CD14-positive monocyte (primary cell): Measurements from ENCODE around the gene ST3GAL3. TPM values are rescaled to one million over a fixed set of nuclear protein-coding genes. Genes with fewer than 3 reads are reported as not detected.

Source experiments
- DNase-seq, 3 donors: peaks; one replicate each; pipeline ENCODE4 v3.0.0-alpha.2; 2011 to 2022
- H2AFZ ChIP-seq: 2 replicates; pipeline ENCODE4 v1.6.0; 2012; ENCODE audit warnings: mild to moderate bottlenecking, low read depth, low read length, inconsistent platforms; ENCODE audit not compliant: insufficient read depth, poor library complexity, severe bottlenecking
- H3K27ac ChIP-seq, 2 donors: 1 replicate in 1 of 2; 2 replicates in 1 of 2; pipeline ENCODE4 v1.5.1; 2012 to 2013; ENCODE audit warnings: low read length in 2 of 2, control low read depth in 1 of 2, inconsistent platforms in 1 of 2, low read depth in 1 of 2, mild to moderate bottlenecking in 1 of 2
- H3K27me3 ChIP-seq, 2 donors: one replicate each; pipeline versions ENCODE4 v1.6.0 to v1.6.1; 2011 to 2013; ENCODE audit warnings: low read length in 2 of 2; ENCODE audit not compliant: control insufficient read depth in 2 of 2, insufficient read depth in 2 of 2
- H3K36me3 ChIP-seq, 2 donors: replicated peaks in 1 of 2; 1 replicate in 1 of 2; 2 replicates in 1 of 2; pipeline versions ENCODE4 v1.5.1 to v1.6.1; 2012 to 2013; ENCODE audit warnings: low read length in 2 of 2, control low read depth in 1 of 2, inconsistent platforms in 1 of 2, mild to moderate bottlenecking in 1 of 2; ENCODE audit not compliant: insufficient read depth in 2 of 2, control insufficient read depth in 1 of 2
- H3K4me1 ChIP-seq, 2 donors: 1 replicate in 1 of 2; 2 replicates in 1 of 2; pipeline versions ENCODE4 v1.5.1 to v1.6.1; 2012 to 2013; ENCODE audit warnings: low read length in 2 of 2, control low read depth in 1 of 2, inconsistent platforms in 1 of 2, mild to moderate bottlenecking in 1 of 2, moderate library complexity in 1 of 2; ENCODE audit not compliant: insufficient read depth in 2 of 2, control insufficient read depth in 1 of 2
- H3K4me2 ChIP-seq: replicated peaks from 2 replicates; pipeline ENCODE3; 2012; ENCODE audit warnings: low read length, moderate library complexity, mild to moderate bottlenecking; ENCODE audit not compliant: poor library complexity, severe bottlenecking; ENCODE audit errors: extremely low read depth
- H3K4me3 ChIP-seq, 3 experiments: fragments of 200-600 bp in 1 of 3; sonication (generic) in 1 of 3; replicated peaks in 1 of 3; 1 replicate in 2 of 3; 2 replicates in 1 of 3; pipeline ENCODE4 v1.5.1; 2011 to 2013; ENCODE audit warnings: low read length in 3 of 3, mild to moderate bottlenecking in 3 of 3, control low read depth in 2 of 3, low read depth in 2 of 3, inconsistent platforms in 1 of 3, moderate library complexity in 1 of 3
- H3K79me2 ChIP-seq: 2 replicates; pipeline ENCODE4 v1.6.0; 2012; ENCODE audit warnings: mild to moderate bottlenecking, control low read depth, inconsistent platforms, low read length, moderate library complexity; ENCODE audit not compliant: insufficient read depth
- H3K9ac ChIP-seq: 2 replicates; pipeline ENCODE4 v1.6.0; 2017; ENCODE audit warnings: low read length, mild to moderate bottlenecking; ENCODE audit not compliant: insufficient read depth, poor library complexity, severe bottlenecking
- H3K9me3 ChIP-seq, 2 donors: replicated peaks in 1 of 2; 1 replicate in 1 of 2; 2 replicates in 1 of 2; pipeline versions ENCODE4 v1.5.1 to v1.6.1; 2012 to 2013; ENCODE audit warnings: low read length in 2 of 2, control low read depth in 1 of 2; ENCODE audit not compliant: control insufficient read depth in 1 of 2, insufficient read depth in 1 of 2
- H4K20me1 ChIP-seq: 2 replicates; pipeline ENCODE4 v1.6.0; 2012; ENCODE audit warnings: mild to moderate bottlenecking, low read length, control low read depth, moderate library complexity; ENCODE audit not compliant: insufficient read depth
- H3K27ac Mint-ChIP-seq, 7 donors: one replicate each; pipeline ENCODE4 v1.8.0; 2020; ENCODE audit warnings: mild to moderate bottlenecking in 7 of 7, mixed read lengths in 7 of 7, moderate library complexity in 6 of 7, inconsistent platforms in 2 of 7
- H3K27me3 Mint-ChIP-seq, 3 donors: one replicate each; pipeline ENCODE4 v1.8.0; 2021 to 2022; ENCODE audit warnings: low read depth in 3 of 3, mild to moderate bottlenecking in 3 of 3, mixed read lengths in 3 of 3, moderate library complexity in 3 of 3, inconsistent platforms in 1 of 3
- H3K36me3 Mint-ChIP-seq, 2 donors: one replicate each; pipeline ENCODE4 v1.8.0; 2020; ENCODE audit warnings: mixed read lengths in 2 of 2, inconsistent platforms in 1 of 2, mild to moderate bottlenecking in 1 of 2
- H3K4me1 Mint-ChIP-seq: one replicate; pipeline ENCODE4 v1.8.0; 2020; ENCODE audit warnings: mild to moderate bottlenecking, mixed read lengths
- H3K4me3 Mint-ChIP-seq, 2 donors: one replicate each; pipeline ENCODE4 v1.8.0; 2020; ENCODE audit warnings: mild to moderate bottlenecking in 2 of 2, mixed read lengths in 2 of 2, moderate library complexity in 1 of 2
- H3K9me3 Mint-ChIP-seq, 7 donors: one replicate each; pipeline ENCODE4 v1.8.0; 2020 to 2022; ENCODE audit warnings: mixed read lengths in 7 of 7, mild to moderate bottlenecking in 6 of 7, moderate library complexity in 6 of 7, inconsistent platforms in 2 of 7
- WGBS: methylation state at CpG from one replicate; pipeline ENCODE4 v1.1.5; 2013; ENCODE audit warnings: missing lambda C conversion rate; ENCODE audit not compliant: insufficient coverage; 5-methylcytosine and 5-hydroxymethylcytosine counted together
- intact Hi-C, 2 donors: fragments of 100-400 bp; cut with micrococcal nuclease; formaldehyde crosslinking; loops; one replicate each; pipeline versions ENCODE4 v1.15.0 to v1.15.1; 2023
- polyA plus RNA-seq, 3 donors: library from polyadenylated mRNA; depleted of rRNA in 1 of 3; unstranded in 2 of 3; stranded (reverse) in 1 of 3; fragments of 300-500 nt in 2 of 3; fragments of >200 nt in 1 of 3; fragmentation: Illumina TruSeq in 2 of 3; gene quantifications; 1 replicate in 2 of 3; 2 replicates in 1 of 3; pipeline ENCODE4 v1.2.3, GENCODE V29; 2012 to 2021
- TF ChIP-seq, protein P1 (sequence below): fragments of 200-600 bp; IDR thresholded peaks from one replicate; pipeline ENCODE4 v1.8.0; 2022; ENCODE audit warnings: antibody characterized with exemption, mild to moderate bottlenecking

The ST3GAL3 gene
- polyA plus RNA-seq, 3 donors: 1.6 to 4.5 (median 2.1) TPM

DNA sequence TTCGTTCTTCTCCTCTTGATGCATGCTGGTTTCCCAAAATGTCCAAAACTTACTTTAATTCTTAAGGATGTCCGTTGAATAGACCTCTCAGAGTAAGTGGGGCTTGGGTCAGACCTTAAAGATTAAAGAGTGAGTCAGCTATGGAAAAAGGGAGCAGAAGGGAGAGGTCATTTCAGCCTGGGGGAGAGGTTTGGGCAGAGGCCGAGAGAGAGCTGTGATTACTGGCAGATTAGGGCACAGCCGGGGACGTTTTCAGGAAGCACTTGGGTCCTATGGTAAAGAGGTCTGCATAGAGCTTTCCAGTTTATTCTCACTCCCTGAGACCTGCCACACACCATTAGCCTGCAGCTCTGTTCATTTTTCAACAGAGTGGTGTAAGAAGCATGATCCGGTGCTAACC is 14.0 kb upstream of the ST3GAL3 start:
- H3K4me1 ChIP-seq: no peaks in the 10 kb centered on the region
- intact Hi-C loops: no loop called here
- H3K36me3 ChIP-seq: peaks cover 99 to 100% of the 10 kb centered on the region in 2 donors
- no peaks in the 10 kb centered on the region for H3K79me2 ChIP-seq
- Mint-ChIP-seq H3K27ac (no peak overlapping the region), H3K36me3 (peaks cover 0 to 57% of the 10 kb centered on the region in 2 donors), H3K9me3 (no peaks in the 10 kb centered on the region), H3K4me1 (peaks cover 5% of the 10 kb centered on the region), H3K4me3 (no peak overlapping the region), H3K27me3 (no peaks in the 10 kb centered on the region)
- TF ChIP-seq, protein P1, sequence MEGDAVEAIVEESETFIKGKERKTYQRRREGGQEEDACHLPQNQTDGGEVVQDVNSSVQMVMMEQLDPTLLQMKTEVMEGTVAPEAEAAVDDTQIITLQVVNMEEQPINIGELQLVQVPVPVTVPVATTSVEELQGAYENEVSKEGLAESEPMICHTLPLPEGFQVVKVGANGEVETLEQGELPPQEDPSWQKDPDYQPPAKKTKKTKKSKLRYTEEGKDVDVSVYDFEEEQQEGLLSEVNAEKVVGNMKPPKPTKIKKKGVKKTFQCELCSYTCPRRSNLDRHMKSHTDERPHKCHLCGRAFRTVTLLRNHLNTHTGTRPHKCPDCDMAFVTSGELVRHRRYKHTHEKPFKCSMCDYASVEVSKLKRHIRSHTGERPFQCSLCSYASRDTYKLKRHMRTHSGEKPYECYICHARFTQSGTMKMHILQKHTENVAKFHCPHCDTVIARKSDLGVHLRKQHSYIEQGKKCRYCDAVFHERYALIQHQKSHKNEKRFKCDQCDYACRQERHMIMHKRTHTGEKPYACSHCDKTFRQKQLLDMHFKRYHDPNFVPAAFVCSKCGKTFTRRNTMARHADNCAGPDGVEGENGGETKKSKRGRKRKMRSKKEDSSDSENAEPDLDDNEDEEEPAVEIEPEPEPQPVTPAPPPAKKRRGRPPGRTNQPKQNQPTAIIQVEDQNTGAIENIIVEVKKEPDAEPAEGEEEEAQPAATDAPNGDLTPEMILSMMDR: no peak
- no peak overlapping the region for H3K4me3 ChIP-seq
- peaks cover 29% of the 10 kb centered on the region for H4K20me1 ChIP-seq
- no peak overlapping the region for H3K27ac ChIP-seq
- H3K27me3 ChIP-seq: no peaks in the 10 kb centered on the region
- no peak overlapping the region for H3K4me2 ChIP-seq
- DNase-seq: no peak
- H3K9me3 ChIP-seq: no peaks in the 10 kb centered on the region
- WGBS: 100% methylated on average over 1 of the region's 6 CpGs
- H3K9ac ChIP-seq: no peak overlapping the region
- no peak overlapping the region for H2AFZ ChIP-seq

DNA sequence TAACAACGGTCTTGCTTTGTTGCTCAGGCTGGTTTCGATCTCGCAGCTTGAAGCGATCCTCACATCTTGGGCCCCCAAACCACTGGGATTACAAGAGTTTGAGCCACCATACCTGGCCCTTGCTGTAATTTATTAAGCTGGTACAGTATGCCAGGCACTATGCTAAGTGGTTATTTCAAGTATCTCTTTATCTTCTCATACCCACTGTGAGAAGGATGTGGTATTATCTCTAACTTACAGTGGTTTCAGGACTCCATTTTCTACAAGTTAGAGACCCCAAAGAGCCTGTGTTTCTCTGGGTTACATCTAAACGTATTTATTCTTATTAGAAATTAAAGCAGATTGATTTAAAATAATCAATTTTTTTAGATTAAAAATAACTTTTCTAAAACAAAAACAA is 8.1 kb upstream of the ST3GAL3 start:
- Histone ChIP-seq H3K4me1 (no peaks in the 10 kb centered on the region), H3K4me2 (no peak overlapping the region), H3K79me2 (no peaks in the 10 kb centered on the region), H3K36me3 (peaks cover 92 to 99% of the 10 kb centered on the region in 2 donors), H3K27ac (no peak overlapping the region), H4K20me1 (peaks cover 24% of the 10 kb centered on the region), H3K9me3 (no peaks in the 10 kb centered on the region), H3K9ac (no peak overlapping the region), H2AFZ (no peak overlapping the region), H3K4me3 (no peak overlapping the region), H3K27me3 (no peaks in the 10 kb centered on the region)
- peaks cover 42 to 45% of the 10 kb centered on the region in 2 donors for H3K36me3 Mint-ChIP-seq
- H3K27me3 Mint-ChIP-seq: no peaks in the 10 kb centered on the region
- no peak for DNase-seq
- H3K4me1 Mint-ChIP-seq: no peaks in the 10 kb centered on the region
- TF ChIP-seq, protein P1: no peak
- intact Hi-C loops: no loop called here
- WGBS: no CpG with 5 or more reads among the region's 5 CpGs
- no peak overlapping the region for H3K27ac Mint-ChIP-seq
- H3K9me3 Mint-ChIP-seq: no peaks in the 10 kb centered on the region
- no peak overlapping the region for H3K4me3 Mint-ChIP-seq
